NCI-H460 (cell line): ENCODE measurements around the gene JTB. TPM values are rescaled to one million over a fixed set of nuclear protein-coding genes. Genes with fewer than 3 reads are reported as not detected.

ENCODE experiments used
- DNase-seq: peaks from one replicate; pipeline ENCODE4 v3.0.0-alpha.2; 2016; ENCODE audit warnings: low read depth; ENCODE audit errors: extremely low read depth
- small RNA-seq, 2 experiments: library from RNA; depleted of rRNA; stranded (forward); fragments of <200 nt; gene quantifications; one replicate each; pipeline ENCODE3, GENCODE V24; 2014
- total RNA-seq: library from RNA; depleted of rRNA; stranded (reverse); fragments of >200 nt; shearing (Covaris generic); gene quantifications from 2 replicates; pipeline ENCODE4 v1.2.3, GENCODE V29; 2014; rRNA removed

JTB gene
- total RNA-seq, 1 experiment from 2014 or later: 357 TPM

- DNase-seq: no peak
Measured at GRCh38 chr1:153933955-153934354, 43.5 kb downstream of the JTB start.

- DNase-seq: no peak
Measured at GRCh38 chr1:153933430-153933829, 44.0 kb downstream of the JTB start.

- DNase-seq: no peak
Measured at GRCh38 chr1:153932156-153933131, 45.0 kb downstream of the JTB start.

- DNase-seq: no peak
Measured at GRCh38 chr1:153929981-153930948, 47.2 kb downstream of the JTB start.

GRCh38 chr1:153929426-153929825 lies 48.0 kb downstream of the JTB start:
- DNase-seq: no peak

- DNase-seq: no peak
Measured at GRCh38 chr1:153928791-153929341, 48.6 kb downstream of the JTB start.

GRCh38 chr1:153928245-153928644 lies 49.2 kb downstream of the JTB start:
- DNase-seq: no peak

- no peak for DNase-seq
Measured at GRCh38 chr1:153926405-153926804, 51.1 kb downstream of the JTB start.

Small RNAs within 50 kb of the gene (small RNA-seq; reads per million reads assigned to genes)
- 0 to 0.06 reads per million in 2 experiments for gene MIR6737

Other genes with a start within 250 kb of the JTB start
- gene INTS3, start 249.6 kb downstream of the JTB start, total RNA-seq: 36.3 and 46.6 TPM in 2 replicates
- 0.69 and 1.2 TPM in 2 replicates for gene SLC27A3, start 202.3 kb downstream of the JTB start, total RNA-seq
- 8.8 TPM in 2 replicates for gene GATAD2B, start 54.7 kb downstream of the JTB start, total RNA-seq
- gene DENND4B, start 31.0 kb downstream of the JTB start, total RNA-seq: 18.8 and 26.2 TPM in 2 replicates
- 17.0 and 18.2 TPM in 2 replicates for gene CRTC2, start 19.1 kb downstream of the JTB start, total RNA-seq
- gene SLC39A1, start 14.1 kb downstream of the JTB start, total RNA-seq: 123 and 133 TPM in 2 replicates
- 12.6 and 16.1 TPM in 2 replicates for gene CREB3L4, start 9.8 kb downstream of the JTB start, total RNA-seq
- gene RAB13, start 8.7 kb upstream of the JTB start, total RNA-seq: 34.8 and 34.9 TPM in 2 replicates
- 6,275 and 6,817 TPM in 2 replicates for gene RPS27, start 13.1 kb upstream of the JTB start, total RNA-seq
- 0.02 TPM in 1 of 2 replicates, not detected in the other for gene NUP210L, start 177.4 kb upstream of the JTB start, total RNA-seq
- gene TPM3, start 214.4 kb upstream of the JTB start, total RNA-seq: 476 and 501 TPM in 2 replicates
- not detected in 2 replicates for gene CFAP141, start 228.7 kb upstream of the JTB start, total RNA-seq
- gene UBAP2L, start 243.3 kb upstream of the JTB start, total RNA-seq: 80.7 and 95.5 TPM in 2 replicates